ENCODE data around the gene NEK11.

Gene NEK11

GRCh38 chr3:131142580-131142979, 115.9 kb downstream of the NEK11 start:
- DNase-seq, result no peak

GRCh38 chr3:131143802-131144201, 117.1 kb downstream of the NEK11 start:
- DNase-seq, result no peak

GRCh38 chr3:131147534-131147933, 120.9 kb downstream of the NEK11 start:
- DNase-seq, result no peak

GRCh38 chr3:131158434-131158833, 131.8 kb downstream of the NEK11 start:
- no peak for DNase-seq

GRCh38 chr3:131162516-131162915, 135.8 kb downstream of the NEK11 start:
- DNase-seq, result no peak

GRCh38 chr3:131167867-131168266, 141.2 kb downstream of the NEK11 start:
- DNase-seq, result no peak

- no peak for DNase-seq
These were observed 142.7 kb downstream of the NEK11 start for GRCh38 chr3:131169331-131169730.

- no peak for DNase-seq
These were observed 146.0 kb downstream of the NEK11 start for GRCh38 chr3:131172502-131173200.

GRCh38 chr3:131174752-131175151, 148.1 kb downstream of the NEK11 start:
- DNase-seq, result peak; percentile 7

- DNase-seq, result no peak
These were observed 152.2 kb downstream of the NEK11 start for GRCh38 chr3:131178710-131179375.

GRCh38 chr3:131192701-131193100, 166.0 kb downstream of the NEK11 start:
- no peak for DNase-seq

- no peak for DNase-seq
These were observed 167.1 kb downstream of the NEK11 start for GRCh38 chr3:131193641-131194238.

GRCh38 chr3:131194816-131195215, 168.1 kb downstream of the NEK11 start:
- no peak for DNase-seq

GRCh38 chr3:131200636-131201199, 174.0 kb downstream of the NEK11 start:
- DNase-seq, result no peak

GRCh38 chr3:131216330-131216729, 189.7 kb downstream of the NEK11 start:
- no peak for DNase-seq

GRCh38 chr3:131216801-131217200, 190.1 kb downstream of the NEK11 start:
- no peak for DNase-seq

GRCh38 chr3:131217296-131217741, 190.6 kb downstream of the NEK11 start:
- no peak for DNase-seq

- DNase-seq, result no peak
These were observed 191.5 kb downstream of the NEK11 start for GRCh38 chr3:131218196-131218595.

GRCh38 chr3:131221731-131222130, 195.1 kb downstream of the NEK11 start:
- DNase-seq, result no peak

- no peak for DNase-seq
These were observed 195.9 kb downstream of the NEK11 start for GRCh38 chr3:131222599-131222998.

- DNase-seq, result no peak
These were observed 197.0 kb downstream of the NEK11 start for GRCh38 chr3:131223373-131224289.

GRCh38 chr3:131224886-131225550, 198.3 kb downstream of the NEK11 start:
- no peak for DNase-seq
